Suprapubic skin (tissue), 4 donors: Measurements from ENCODE around the gene ARHGAP35. TPM values are rescaled to one million over a fixed set of nuclear protein-coding genes. Genes with fewer than 3 reads are reported as not detected.
"Not testable (repeated sequence)": the region's sequence is repeated elsewhere in the genome, so short reads cannot be mapped to it uniquely, and the experiment has no call there.

ENCODE experiments used
- DNase-seq, 2 donors: peaks; one replicate each; pipeline ENCODE4 v3.0.0-alpha.2; 2019; ENCODE audit warnings: low spot score in 2 of 2
- H3K27ac ChIP-seq: fragments of 200-600 bp; sonication (generic); one replicate; pipeline ENCODE4 v1.5.1; 2019
- H3K27me3 ChIP-seq: fragments of 200-600 bp; sonication (generic); one replicate; pipeline ENCODE4 v1.5.1; 2019
- H3K36me3 ChIP-seq: fragments of 200-600 bp; sonication (generic); one replicate; pipeline ENCODE4 v1.5.1; 2019
- H3K4me1 ChIP-seq: fragments of 200-600 bp; sonication (generic); one replicate; pipeline ENCODE4 v1.5.1; 2019
- H3K4me3 ChIP-seq: fragments of 200-600 bp; sonication (generic); one replicate; pipeline ENCODE4 v1.5.1; 2019; ENCODE audit warnings: mild to moderate bottlenecking
- H3K9me3 ChIP-seq: fragments of 200-600 bp; sonication (generic); one replicate; pipeline ENCODE4 v1.5.1; 2019
- CTCF ChIP-seq, 2 donors: fragments of 200-600 bp in 1 of 2; fragments of 450-650 bp in 1 of 2; sonication (generic) in 1 of 2; IDR thresholded peaks; one replicate each; pipeline ENCODE4 v1.5.1; 2016 to 2019; ENCODE audit warnings: antibody characterized with exemption in 2 of 2, mild to moderate bottlenecking in 1 of 2, moderate library complexity in 1 of 2
- EP300 ChIP-seq: sonication (generic); formaldehyde crosslinking; IDR thresholded peaks from one replicate; pipeline ENCODE4 v1.6.1; 2017; ENCODE audit warnings: antibody characterized with exemption
- POLR2A ChIP-seq, 2 donors: fragments of 450-650 bp; IDR thresholded peaks; one replicate each; pipeline ENCODE4 v1.6.1; 2017; ENCODE audit warnings: antibody characterized with exemption in 2 of 2, mild to moderate bottlenecking in 2 of 2, moderate library complexity in 2 of 2
- POLR2AphosphoS5 ChIP-seq, 3 donors: sonication (generic); formaldehyde crosslinking; IDR thresholded peaks; one replicate each; pipeline ENCODE4 v1.6.1; 2017; ENCODE audit warnings: antibody characterized with exemption in 3 of 3
- WGBS: methylation state at CpG from one replicate; pipeline ENCODE4 v1.1.5; 2018; 5-methylcytosine and 5-hydroxymethylcytosine counted together
- total RNA-seq, 4 donors: library from RNA; depleted of rRNA; stranded (reverse); fragments of >200 nt; gene quantifications; one replicate each; pipeline ENCODE4 v1.1.0, GENCODE V29; 2016

Gene ARHGAP35
- total RNA-seq, 4 donors from 2014 or later: 33.9 to 54.2 (median 46.5) TPM

- Histone ChIP-seq H3K4me3 (no peak overlapping the region), H3K4me1 (peaks cover 28% of the 10 kb centered on the region), H3K27me3 (no peaks in the 10 kb centered on the region), H3K36me3 (no peaks in the 10 kb centered on the region), H3K9me3 (no peaks in the 10 kb centered on the region), H3K27ac (peak overlapping the region; percentile 62)
- 63% methylated on average over 14 of the region's 18 CpGs for WGBS
- no peak for DNase-seq
- no peak for TF ChIP-seq POLR2AphosphoS5 (IDR thresholded peaks at IDR 0.05)
- TF ChIP-seq EP300: no peak
- TF ChIP-seq POLR2A (IDR thresholded peaks at IDR 0.05): no peak
- no peak for TF ChIP-seq CTCF (IDR thresholded peaks at IDR 0.05)
These were observed 39.0 kb upstream of the ARHGAP35 start for GRCh38 chr19:46821512-46822409.

- peak overlapping the region; percentile 44 for H3K27ac ChIP-seq
- H3K27me3 ChIP-seq, DNase-seq, H3K9me3 ChIP-seq, H3K4me3 ChIP-seq, H3K36me3 ChIP-seq: not testable (repeated sequence)
- peaks cover 30% of the 10 kb centered on the region for H3K4me1 ChIP-seq
- 77% methylated on average over 4 of the region's 4 CpGs for WGBS
These were observed 38.4 kb upstream of the ARHGAP35 start for GRCh38 chr19:46822410-46822787.

GRCh38 chr19:46823049-46823448 is 37.7 kb upstream of the ARHGAP35 start:
- WGBS: 93% methylated on average over 6 of the region's 6 CpGs
- no peak overlapping the region for H3K4me3 ChIP-seq

GRCh38 chr19:46824890-46825730 is 35.7 kb upstream of the ARHGAP35 start:
- TF ChIP-seq CTCF (IDR thresholded peaks at IDR 0.05): no peak
- no peak for TF ChIP-seq POLR2AphosphoS5 (IDR thresholded peaks at IDR 0.05)
- TF ChIP-seq EP300: no peak
- TF ChIP-seq POLR2A (IDR thresholded peaks at IDR 0.05): no peak
- no peak overlapping the region for H3K27ac ChIP-seq
- 84% methylated on average over 21 of the region's 21 CpGs for WGBS
- H3K4me3 ChIP-seq: no peak overlapping the region
- no peaks in the 10 kb centered on the region for H3K36me3 ChIP-seq
- no peaks in the 10 kb centered on the region for H3K9me3 ChIP-seq
- peaks cover 31% of the 10 kb centered on the region for H3K4me1 ChIP-seq
- no peaks in the 10 kb centered on the region for H3K27me3 ChIP-seq
- DNase-seq: no peak

More at GRCh38 chr19:46823049-46823448, 37.7 kb upstream of the ARHGAP35 start:
- Histone ChIP-seq H3K27me3 (no peaks in the 10 kb centered on the region), H3K4me1 (peaks cover 30% of the 10 kb centered on the region), H3K9me3 (no peaks in the 10 kb centered on the region), H3K27ac (no peak overlapping the region), H3K36me3 (no peaks in the 10 kb centered on the region)
- TF ChIP-seq POLR2A (IDR thresholded peaks at IDR 0.05): no peak
- no peak for TF ChIP-seq CTCF (IDR thresholded peaks at IDR 0.05)
- no peak for TF ChIP-seq POLR2AphosphoS5 (IDR thresholded peaks at IDR 0.05)
- no peak for TF ChIP-seq EP300
- no peak for DNase-seq

- Histone ChIP-seq H3K9me3 (no peaks in the 10 kb centered on the region), H3K27ac (no peak overlapping the region), H3K4me1 (peaks cover 25% of the 10 kb centered on the region), H3K4me3 (no peak overlapping the region), H3K36me3 (no peaks in the 10 kb centered on the region), H3K27me3 (no peaks in the 10 kb centered on the region)
- no peak for DNase-seq
- TF ChIP-seq POLR2A (IDR thresholded peaks at IDR 0.05): no peak
- TF ChIP-seq POLR2AphosphoS5 (IDR thresholded peaks at IDR 0.05): no peak
- TF ChIP-seq EP300: no peak
- no peak for TF ChIP-seq CTCF (IDR thresholded peaks at IDR 0.05)
- 77% methylated on average over 5 of the region's 5 CpGs for WGBS
These were observed 35.1 kb upstream of the ARHGAP35 start for GRCh38 chr19:46825731-46826055.
